Natural killer cell treated with Interleukin-12 subunit alpha and Interleukin-12 subunit beta and Interleukin-15 and Interleukin-18, amount 100 ng/mL, for 72 hours (primary cell): ENCODE data around the gene P3H3. TPM values are rescaled to one million over a fixed set of nuclear protein-coding genes. Genes with fewer than 3 reads are reported as not detected.
A peak's percentile ranks its signal among the peaks of the same experiment; 100 is the strongest.

Source experiments
- ATAC-seq, 2 donors: fragments of 150-1000 bp; cut with Tn5 transposase in 1 of 2; sonication (Bioruptor Pico), chemical (Tn5 transposase) in 1 of 2; 2 replicates each; pipeline ENCODE4 v1.10.0; 2021
- DNase-seq: peaks from one replicate; pipeline ENCODE4 v3.0.0; 2022; ENCODE audit warnings: low spot score
- H3K27ac Mint-ChIP-seq, 2 donors: 1 replicate in 1 of 2; 2 replicates in 1 of 2; pipeline ENCODE4 v1.8.0; 2022; ENCODE audit warnings: mixed read lengths in 2 of 2, mild to moderate bottlenecking in 1 of 2, moderate library complexity in 1 of 2
- H3K27me3 Mint-ChIP-seq, 2 donors: 1 replicate in 1 of 2; 2 replicates in 1 of 2; pipeline ENCODE4 v1.8.0; 2022; ENCODE audit warnings: mixed read lengths in 2 of 2
- H3K36me3 Mint-ChIP-seq: one replicate; pipeline ENCODE4 v1.8.0; 2022; ENCODE audit warnings: mixed read lengths
- H3K4me1 Mint-ChIP-seq, 2 donors: 1 replicate in 1 of 2; 2 replicates in 1 of 2; pipeline ENCODE4 v1.8.0; 2022; ENCODE audit warnings: low read depth in 2 of 2, mixed read lengths in 2 of 2, mild to moderate bottlenecking in 1 of 2
- H3K4me3 Mint-ChIP-seq: one replicate; pipeline ENCODE4 v1.8.0; 2022; ENCODE audit warnings: mixed read lengths
- H3K9me3 Mint-ChIP-seq: 2 replicates; pipeline ENCODE4 v1.8.0; 2022; ENCODE audit warnings: mixed read lengths
- total RNA-seq, 2 donors: library from RNA; stranded (reverse); gene quantifications; one replicate each; pipeline ENCODE4 v1.2.3, GENCODE V29; 2022

The P3H3 gene
- total RNA-seq, 2 donors from 2014 or later: 1.3 TPM; not detected in 1

DNA sequence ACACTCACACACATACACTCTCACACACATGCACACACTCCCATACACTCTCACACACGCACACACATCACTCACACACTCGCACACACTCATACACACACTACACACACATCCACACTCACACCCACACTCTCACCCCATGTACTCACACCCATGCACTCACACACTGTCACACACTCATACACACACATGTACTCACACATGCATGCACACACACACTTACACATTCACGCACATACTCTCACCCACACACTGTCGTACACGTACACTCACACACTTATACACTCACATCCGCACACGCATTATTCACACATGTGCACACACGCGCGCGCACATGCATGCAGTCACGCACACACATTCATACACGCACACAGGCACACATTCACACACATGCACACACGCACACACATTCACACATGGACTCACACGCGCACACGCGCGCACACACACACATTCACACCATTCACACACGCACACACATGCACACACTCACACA, 10.5 kb upstream of the P3H3 start:
- no peak for ATAC-seq
- Mint-ChIP-seq H3K4me1 (peaks cover 0 to 7% of the 10 kb centered on the region in 2 donors), H3K36me3 (no peaks in the 10 kb centered on the region), H3K27ac (no peak overlapping the region), H3K27me3 (peaks cover 22 to 30% of the 10 kb centered on the region in 2 donors), H3K9me3 (no peaks in the 10 kb centered on the region), H3K4me3 (no peak overlapping the region)
- no peak for DNase-seq

GRCh38 chr12:6818222-6818621, 10.0 kb upstream of the P3H3 start:
- no peak overlapping the region for H3K4me3 Mint-ChIP-seq
- H3K36me3 Mint-ChIP-seq: no peaks in the 10 kb centered on the region
- H3K9me3 Mint-ChIP-seq: no peaks in the 10 kb centered on the region
- peaks cover 27 to 33% of the 10 kb centered on the region in 2 donors for H3K27me3 Mint-ChIP-seq
- ATAC-seq (no peak), DNase-seq (no peak)
- no peak overlapping the region for H3K27ac Mint-ChIP-seq
- H3K4me1 Mint-ChIP-seq: peaks cover 0 to 11% of the 10 kb centered on the region in 2 donors

DNA sequence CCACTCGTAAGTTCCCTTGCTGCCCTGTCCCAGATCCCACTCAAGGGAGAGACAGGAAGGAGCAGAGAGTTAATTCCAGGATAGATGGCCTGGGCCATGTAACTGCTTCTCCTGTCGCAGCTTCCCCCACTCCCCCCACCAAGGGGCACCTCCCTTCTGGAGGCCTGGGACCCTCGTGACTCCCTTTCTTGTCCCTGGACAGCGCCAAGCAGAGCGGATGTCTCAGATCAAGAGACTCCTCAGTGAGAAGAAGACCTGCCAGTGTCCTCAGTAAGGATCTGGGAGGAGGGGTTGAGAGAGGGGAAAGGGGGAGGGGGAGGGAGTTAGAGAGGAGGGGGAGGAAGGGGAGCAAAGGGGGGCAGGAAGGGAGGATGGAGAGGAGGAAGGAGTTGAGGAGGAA, 9.6 kb upstream of the P3H3 start:
- Mint-ChIP-seq H3K27me3 (peaks cover 29 to 30% of the 10 kb centered on the region in 2 donors), H3K36me3 (no peaks in the 10 kb centered on the region), H3K9me3 (no peaks in the 10 kb centered on the region), H3K4me1 (peaks cover 0 to 11% of the 10 kb centered on the region in 2 donors), H3K4me3 (no peak overlapping the region), H3K27ac (no peak overlapping the region)
- DNase-seq (no peak), ATAC-seq (no peak)

GRCh38 chr12:6819106-6820030, 8.8 kb upstream of the P3H3 start:
- Mint-ChIP-seq H3K4me1 (peaks cover 0 to 11% of the 10 kb centered on the region in 2 donors), H3K27me3 (peaks cover 27 to 29% of the 10 kb centered on the region in 2 donors), H3K9me3 (no peaks in the 10 kb centered on the region), H3K36me3 (no peaks in the 10 kb centered on the region), H3K4me3 (no peak overlapping the region), H3K27ac (no peak overlapping the region)
- ATAC-seq: no peak
- no peak for DNase-seq

GRCh38 chr12:6820166-6820565, 8.0 kb upstream of the P3H3 start:
- H3K9me3 Mint-ChIP-seq: no peaks in the 10 kb centered on the region
- H3K27me3 Mint-ChIP-seq: peaks cover 31 to 37% of the 10 kb centered on the region in 2 donors
- H3K36me3 Mint-ChIP-seq: no peaks in the 10 kb centered on the region
- DNase-seq (no peak), ATAC-seq (no peak)
- no peak overlapping the region for H3K27ac Mint-ChIP-seq
- H3K4me3 Mint-ChIP-seq: no peak overlapping the region
- peaks cover under 1 to 11% of the 10 kb centered on the region in 2 donors for H3K4me1 Mint-ChIP-seq

- Mint-ChIP-seq H3K4me3 (peak within 1 kb of the TSS; percentile 36), H3K27me3 (peaks cover 45 to 52% of the 10 kb centered on the region in 2 donors), H3K4me1 (peaks cover 7 to 15% of the 10 kb centered on the region in 2 donors), H3K27ac (peak within 1 kb of the TSS in 1 of 2 donors; percentile 34), H3K36me3 (no peaks in the 10 kb centered on the region), H3K9me3 (no peaks in the 10 kb centered on the region)
- DNase-seq (no peak), ATAC-seq (no peak)
These were observed 6.4 kb upstream of the P3H3 start, which contains the start of gene GPR162 for GRCh38 chr12:6821591-6822425. Gene GPR162, plus strand, starts transcription at chr12:6821821. Its CDS starts 2,078 bp downstream, at chr12:6823899.

DNA sequence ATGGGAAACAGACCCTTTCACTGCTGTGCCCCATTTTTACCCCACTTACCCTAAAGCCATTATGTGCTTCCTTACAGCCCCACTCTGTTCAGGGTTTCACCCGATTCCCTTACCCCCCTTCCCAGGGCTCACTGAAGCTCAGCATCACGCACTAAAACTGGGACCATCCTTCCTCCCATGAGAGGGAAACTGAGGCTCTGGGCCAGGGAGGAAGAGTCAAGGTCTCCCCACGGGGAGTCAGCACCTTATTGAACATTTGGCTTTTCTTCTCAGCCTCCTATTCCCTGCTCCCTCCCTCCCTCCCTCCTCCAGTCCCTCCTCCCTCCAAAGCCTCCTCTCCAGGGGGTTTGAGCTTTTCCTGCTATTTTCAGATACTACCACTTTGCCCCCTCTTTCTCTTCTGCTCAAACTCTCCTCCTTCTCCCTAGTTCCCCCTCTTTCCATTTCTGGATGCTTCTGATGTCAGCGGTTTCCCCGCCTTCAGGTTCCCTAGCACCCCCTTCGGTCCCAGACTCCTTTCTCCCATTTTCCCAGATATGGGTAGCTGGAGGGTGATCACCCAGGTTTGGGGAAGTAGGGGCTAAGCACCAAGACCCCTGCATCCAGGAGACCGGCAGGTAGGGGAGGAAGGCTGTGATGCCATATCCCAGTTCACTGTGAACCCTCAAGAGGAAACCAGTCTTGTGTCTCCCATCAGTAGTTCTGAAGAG, 5.6 kb upstream of the P3H3 start:
- no peaks in the 10 kb centered on the region for H3K9me3 Mint-ChIP-seq

GRCh38 chr12:6823182-6824084, 4.8 kb upstream of the P3H3 start:
- Mint-ChIP-seq H3K36me3 (no peaks in the 10 kb centered on the region), H3K9me3 (no peaks in the 10 kb centered on the region), H3K4me1 (peaks cover 13 to 23% of the 10 kb centered on the region in 2 donors), H3K4me3 (no peak overlapping the region), H3K27me3 (peaks cover 55 to 62% of the 10 kb centered on the region in 2 donors), H3K27ac (peak overlapping the region in 1 of 2 donors; percentile 34)
- ATAC-seq (no peak), DNase-seq (no peak)

More for the DNA sequence above, 5.6 kb upstream of the P3H3 start:
- Mint-ChIP-seq H3K27me3 (peaks cover 52 to 58% of the 10 kb centered on the region in 2 donors), H3K4me1 (peaks cover 12 to 19% of the 10 kb centered on the region in 2 donors), H3K4me3 (no peak overlapping the region), H3K36me3 (no peaks in the 10 kb centered on the region), H3K27ac (peak overlapping the region in 1 of 2 donors; percentile 34)
- DNase-seq (no peak), ATAC-seq (no peak)

GRCh38 chr12:6824085-6824775, 4.0 kb upstream of the P3H3 start:
- ATAC-seq (no peak), DNase-seq (no peak)
- H3K4me1 Mint-ChIP-seq: peaks cover 17 to 28% of the 10 kb centered on the region in 2 donors
- peaks cover 60 to 67% of the 10 kb centered on the region in 2 donors for H3K27me3 Mint-ChIP-seq
- no peaks in the 10 kb centered on the region for H3K36me3 Mint-ChIP-seq
- H3K4me3 Mint-ChIP-seq: no peak overlapping the region
- no peak overlapping the region for H3K27ac Mint-ChIP-seq
- no peaks in the 10 kb centered on the region for H3K9me3 Mint-ChIP-seq

- Mint-ChIP-seq H3K9me3 (no peaks in the 10 kb centered on the region), H3K27ac (no peak overlapping the region), H3K4me3 (no peak overlapping the region), H3K27me3 (peaks cover 63 to 68% of the 10 kb centered on the region in 2 donors), H3K4me1 (peaks cover 19 to 31% of the 10 kb centered on the region in 2 donors), H3K36me3 (no peaks in the 10 kb centered on the region)
- DNase-seq (no peak), ATAC-seq (no peak)
These were observed 3.3 kb upstream of the P3H3 start for GRCh38 chr12:6824901-6825381.

DNA sequence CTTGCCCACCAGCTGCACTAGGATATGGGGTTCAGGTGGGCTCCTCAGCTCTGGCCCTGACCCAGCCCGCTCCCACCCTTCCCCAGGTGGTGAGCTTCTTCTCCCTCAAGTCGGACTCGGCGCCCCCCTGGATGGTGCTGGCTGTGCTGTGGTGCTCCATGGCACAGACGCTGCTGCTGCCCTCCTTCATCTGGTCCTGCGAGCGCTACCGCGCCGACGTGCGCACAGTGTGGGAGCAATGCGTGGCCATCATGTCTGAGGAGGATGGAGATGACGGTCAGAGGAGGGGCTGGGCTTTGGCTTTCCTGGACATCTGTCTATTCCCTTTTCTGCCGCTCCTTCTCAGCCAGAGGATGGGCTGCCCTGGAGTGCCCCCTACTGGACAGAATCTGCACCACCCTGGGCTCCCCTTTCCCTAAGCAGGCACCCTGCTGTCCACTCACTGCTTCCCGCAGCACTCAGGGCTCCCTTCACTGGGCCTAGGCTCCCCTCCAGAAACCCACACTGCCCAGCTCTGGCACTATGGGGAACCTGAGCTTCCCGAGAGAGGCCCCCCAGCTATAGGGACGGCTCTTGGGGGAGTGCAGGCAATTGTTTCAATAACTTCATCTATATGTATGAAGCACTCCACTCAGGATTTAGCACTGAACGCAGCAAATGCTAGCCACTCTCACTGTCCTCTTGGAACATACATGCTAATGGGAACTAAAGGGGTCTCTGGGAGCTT, 2.6 kb upstream of the P3H3 start:
- Mint-ChIP-seq H3K9me3 (no peaks in the 10 kb centered on the region), H3K4me1 (peaks cover 19 to 34% of the 10 kb centered on the region in 2 donors), H3K27ac (no peak overlapping the region), H3K27me3 (peaks cover 64 to 67% of the 10 kb centered on the region in 2 donors), H3K4me3 (no peak overlapping the region), H3K36me3 (no peaks in the 10 kb centered on the region)
- DNase-seq: peak; percentile 78
- ATAC-seq: peak; percentile 67 to 79
